GM12872 (cell line): Measurements from ENCODE around the gene CFAP43.

Experiments used
- CTCF ChIP-seq: IDR thresholded peaks from 3 replicates; pipeline ENCODE4 v1.5.1; 2011; ENCODE audit warnings: low read depth, mild to moderate bottlenecking, low read length, moderate library complexity; ENCODE audit not compliant: insufficient read depth

Gene CFAP43

GRCh38 chr10:104209575-104210198, 22.5 kb downstream of the CFAP43 start:
- TF ChIP-seq CTCF = peak; percentile 48

- TF ChIP-seq CTCF = no peak
Measured at GRCh38 chr10:104208730-104209129, 23.4 kb downstream of the CFAP43 start.

- TF ChIP-seq CTCF = no peak
Measured at GRCh38 chr10:104202231-104202630, 29.9 kb downstream of the CFAP43 start.

GRCh38 chr10:104201636-104202035, 30.5 kb downstream of the CFAP43 start:
- TF ChIP-seq CTCF = no peak

GRCh38 chr10:104199567-104199966, 32.6 kb downstream of the CFAP43 start:
- no peak for TF ChIP-seq CTCF

GRCh38 chr10:104197364-104197763, 34.8 kb downstream of the CFAP43 start:
- TF ChIP-seq CTCF = no peak

- TF ChIP-seq CTCF = no peak
Measured at GRCh38 chr10:104195706-104196105, 36.5 kb downstream of the CFAP43 start.

GRCh38 chr10:104193787-104194186, 38.4 kb downstream of the CFAP43 start:
- TF ChIP-seq CTCF = no peak
